Activated B cell treated with CpG ODN at 0.5 μM for 24 hours (primary cell): ENCODE data around the gene ARHGEF10L. TPM values are rescaled to one million over a fixed set of nuclear protein-coding genes. Genes with fewer than 3 reads are reported as not detected.

Source experiments
- ATAC-seq: fragments of 200-7000 bp; cut with Tn5 transposase; one replicate; pipeline ENCODE4 v1.10.0; 2021; ENCODE audit warnings: low read depth, mild to moderate bottlenecking, moderate library complexity
- CTCF ChIA-PET: fragments of 350-600 bp; sonication (Branson Sonifier 250); formaldehyde crosslinking; loops from one replicate; lab custom pipeline; 2021; ENCODE audit warnings: antibody characterized with exemption; lab: Charles Lee
- POLR2A ChIA-PET: fragments of 350-600 bp; sonication (Branson Sonifier 250); formaldehyde crosslinking; loops from one replicate; lab custom pipeline; 2021; ENCODE audit warnings: antibody characterized with exemption; lab: Charles Lee
- DNase-seq: peaks from one replicate; pipeline ENCODE4 v3.0.0; 2022
- H3K27ac Mint-ChIP-seq: one replicate; pipeline ENCODE4 v1.8.0; 2020; ENCODE audit warnings: mixed read lengths
- H3K27me3 Mint-ChIP-seq: one replicate; pipeline ENCODE4 v1.8.0; 2021; ENCODE audit warnings: mixed read lengths
- H3K36me3 Mint-ChIP-seq: one replicate; pipeline ENCODE4 v1.8.0; 2021; ENCODE audit warnings: low read depth, mixed read lengths
- H3K4me1 Mint-ChIP-seq: one replicate; pipeline ENCODE4 v1.8.0; 2021; ENCODE audit warnings: mixed read lengths
- H3K4me3 Mint-ChIP-seq: one replicate; pipeline ENCODE4 v1.8.0; 2020; ENCODE audit warnings: mild to moderate bottlenecking, mixed read lengths
- H3K9me3 Mint-ChIP-seq: one replicate; pipeline ENCODE4 v1.8.0; 2020; ENCODE audit warnings: mixed read lengths
- CTCF ChIP-seq: fragments of 200-600 bp; IDR thresholded peaks from one replicate; pipeline ENCODE4 v1.8.0; 2022; ENCODE audit warnings: antibody characterized with exemption, mild to moderate bottlenecking
- intact Hi-C: fragments of 100-400 bp; cut with micrococcal nuclease; formaldehyde crosslinking; loops from one replicate; pipeline ENCODE4 v1.15.1; 2024
- total RNA-seq: library from RNA; stranded (reverse); gene quantifications from 2 replicates; pipeline ENCODE4 v1.2.3, GENCODE V29; 2022

The ARHGEF10L gene
- total RNA-seq, 1 donor from 2014 or later = 0.62 TPM

GRCh38 chr1:17734609-17735008, 195.1 kb downstream of the ARHGEF10L start:
- intact Hi-C loops = no loop called here
- H3K4me1 Mint-ChIP-seq = no peaks in the 10 kb centered on the region
- ChIA-PET CTCF (no interaction called here), POLR2A (no interaction called here)
- H3K4me3 Mint-ChIP-seq = no peak overlapping the region
- no peak for TF ChIP-seq CTCF
- ATAC-seq (no peak), DNase-seq (no peak)
- no peaks in the 10 kb centered on the region for H3K27me3 Mint-ChIP-seq
- H3K9me3 Mint-ChIP-seq = no peaks in the 10 kb centered on the region
- H3K36me3 Mint-ChIP-seq = no peaks in the 10 kb centered on the region
- no peak overlapping the region for H3K27ac Mint-ChIP-seq

GRCh38 chr1:17735348-17735747, 195.8 kb downstream of the ARHGEF10L start:
- no peak for TF ChIP-seq CTCF
- no peak for ATAC-seq
- CTCF ChIA-PET = no interaction called here
- no peaks in the 10 kb centered on the region for H3K9me3 Mint-ChIP-seq
- H3K27ac Mint-ChIP-seq = no peak overlapping the region
- peaks cover under 1% of the 10 kb centered on the region for H3K27me3 Mint-ChIP-seq
- DNase-seq = no peak
- POLR2A ChIA-PET = no interaction called here
- intact Hi-C loops = no loop called here
- no peak overlapping the region for H3K4me3 Mint-ChIP-seq
- H3K36me3 Mint-ChIP-seq = no peaks in the 10 kb centered on the region
- H3K4me1 Mint-ChIP-seq = no peaks in the 10 kb centered on the region

- no peak overlapping the region for H3K4me3 Mint-ChIP-seq
- peaks cover 5% of the 10 kb centered on the region for H3K27me3 Mint-ChIP-seq
- ChIA-PET POLR2A (no interaction called here), CTCF (no interaction called here)
- no peaks in the 10 kb centered on the region for H3K36me3 Mint-ChIP-seq
- no peak for TF ChIP-seq CTCF
- no peak for DNase-seq
- no peak overlapping the region for H3K27ac Mint-ChIP-seq
- intact Hi-C loops = no loop called here
- no peak for ATAC-seq
- H3K9me3 Mint-ChIP-seq = no peaks in the 10 kb centered on the region
- no peaks in the 10 kb centered on the region for H3K4me1 Mint-ChIP-seq
Observed at GRCh38 chr1:17735793-17736192, 196.3 kb downstream of the ARHGEF10L start.

- no peaks in the 10 kb centered on the region for H3K36me3 Mint-ChIP-seq
- H3K4me1 Mint-ChIP-seq = no peaks in the 10 kb centered on the region
- H3K27ac Mint-ChIP-seq = no peak overlapping the region
- no peaks in the 10 kb centered on the region for H3K9me3 Mint-ChIP-seq
- DNase-seq (no peak), ATAC-seq (no peak)
- CTCF ChIA-PET = no interaction called here
- POLR2A ChIA-PET = no interaction called here
- no peak overlapping the region for H3K4me3 Mint-ChIP-seq
- TF ChIP-seq CTCF = no peak
- intact Hi-C loops = no loop called here
- peaks cover 8% of the 10 kb centered on the region for H3K27me3 Mint-ChIP-seq
Observed at GRCh38 chr1:17736625-17737024, 197.1 kb downstream of the ARHGEF10L start.

- H3K4me3 Mint-ChIP-seq = no peak overlapping the region
- CTCF ChIA-PET = no interaction called here
- H3K36me3 Mint-ChIP-seq = no peaks in the 10 kb centered on the region
- TF ChIP-seq CTCF = no peak
- ATAC-seq (no peak), DNase-seq (no peak)
- no peaks in the 10 kb centered on the region for H3K9me3 Mint-ChIP-seq
- H3K27me3 Mint-ChIP-seq = peaks cover 11% of the 10 kb centered on the region
- no peak overlapping the region for H3K27ac Mint-ChIP-seq
- POLR2A ChIA-PET = no interaction called here
- intact Hi-C loops = no loop called here
- H3K4me1 Mint-ChIP-seq = no peaks in the 10 kb centered on the region
Observed at GRCh38 chr1:17739050-17739449, 199.6 kb downstream of the ARHGEF10L start.
